Measurements from ENCODE around the gene CCDC39.

- TF ChIP-seq CTCF (optimal IDR thresholded peaks at IDR 0.05 in 1 of 3, IDR thresholded peaks at IDR 0.05 in 1 of 3, conservative IDR thresholded peaks at IDR 0.05 in 1 of 3; ENCODE audit: extremely low read depth in 1 of 3, insufficient read depth in 2 of 3, low read length in 3 of 3) (peak in 1 of 3 experiments; percentile 23), EZH2 (IDR thresholded peaks at IDR 0.05; ENCODE audit: low read length) (no peak)
Measured at GRCh38 chr3:180646187-180646790, 33.0 kb downstream of the CCDC39 start.

All from keratinocyte (primary cell).